HL-60 (cell line): ENCODE measurements around the gene ANO7.

Experiments used
- DNase-seq, 2 experiments: peaks; one replicate each; pipeline ENCODE4 v3.0.0-alpha.2; 2010 to 2020; ENCODE audit warnings: low read depth in 1 of 2, low spot score in 1 of 2
- H3K27ac ChIP-seq: fragments of 250-450 bp; sonication (Bioruptor Pico); replicated peaks from 2 replicates; pipeline ENCODE4 v1.5.1; 2020; ENCODE audit warnings: mild to moderate bottlenecking, moderate library complexity
- H3K27me3 ChIP-seq: fragments of 250-450 bp; sonication (Bioruptor Pico); 2 replicates; pipeline ENCODE4 v1.5.1; 2021; ENCODE audit warnings: mild to moderate bottlenecking, moderate library complexity; ENCODE audit not compliant: insufficient read depth, poor library complexity, severe bottlenecking
- H3K4me3 ChIP-seq: replicated peaks from 2 replicates; pipeline ENCODE4 v1.5.1; 2011; ENCODE audit warnings: mild to moderate bottlenecking, control low read depth, low read length; ENCODE audit not compliant: insufficient read depth
- CTCF ChIP-seq: IDR thresholded peaks from one replicate; pipeline ENCODE4 v1.5.1; 2011; ENCODE audit warnings: low read length, control low read depth, inconsistent platforms; ENCODE audit not compliant: insufficient read depth
- GABPA ChIP-seq: IDR thresholded peaks from 2 replicates; pipeline ENCODE4 v1.6.1; 2012; ENCODE audit warnings: low read depth
- POLR2AphosphoS5 ChIP-seq: IDR thresholded peaks from 2 replicates; pipeline ENCODE4 v1.6.1; 2012; ENCODE audit warnings: low read depth
- REST ChIP-seq: IDR thresholded peaks from 2 replicates; pipeline ENCODE4 v1.6.1; 2012; ENCODE audit warnings: low read depth; ENCODE audit not compliant: insufficient replicate concordance
- SPI1 ChIP-seq: IDR thresholded peaks from 2 replicates; pipeline ENCODE4 v1.6.1; 2012; ENCODE audit warnings: low read depth, mild to moderate bottlenecking, borderline replicate concordance

The ANO7 gene

GRCh38 chr2:241141214-241141770 lies 47.2 kb upstream of the ANO7 start:
- Histone ChIP-seq H3K27ac (no peak overlapping the region), H3K27me3 (no peaks in the 10 kb centered on the region), H3K4me3 (no peak overlapping the region)
- no peak for DNase-seq
- no peak for TF ChIP-seq CTCF
- TF ChIP-seq POLR2AphosphoS5, result no peak
- TF ChIP-seq GABPA, result no peak
- TF ChIP-seq REST, result no peak
- no peak for TF ChIP-seq SPI1

- no peak for DNase-seq
- Histone ChIP-seq H3K27ac (no peak overlapping the region), H3K27me3 (no peaks in the 10 kb centered on the region), H3K4me3 (no peak overlapping the region)
- TF ChIP-seq REST, result no peak
- no peak for TF ChIP-seq CTCF
- TF ChIP-seq GABPA, result no peak
- TF ChIP-seq POLR2AphosphoS5, result no peak
- peak; percentile 79 for TF ChIP-seq SPI1
These were observed 46.4 kb upstream of the ANO7 start for GRCh38 chr2:241142063-241142462.

GRCh38 chr2:241142593-241142992 lies 45.9 kb upstream of the ANO7 start:
- Histone ChIP-seq H3K4me3 (no peak overlapping the region), H3K27ac (no peak overlapping the region), H3K27me3 (no peaks in the 10 kb centered on the region)
- DNase-seq, result no peak
- TF ChIP-seq GABPA, result no peak
- TF ChIP-seq POLR2AphosphoS5, result no peak
- no peak for TF ChIP-seq CTCF
- no peak for TF ChIP-seq REST
- TF ChIP-seq SPI1, result no peak
